ENCODE results near the gene MOB4.

MOB4 gene

GRCh38 chr2:197497326-197497725 lies 18.5 kb upstream of the MOB4 start:
- peaks cover 94% of the 10 kb centered on the region for H3K79me2 ChIP-seq (ENCODE audit: insufficient read depth, low read depth)
- H2AFZ ChIP-seq (ENCODE audit: low read depth): no peak overlapping the region
- no peak for TF ChIP-seq CTCF (conservative IDR thresholded peaks at IDR 0.05; ENCODE audit: low read depth, low read length)
- H3K27ac ChIP-seq: no peak overlapping the region; the same call in 1 of the 2 replicates
- peak overlapping the region; percentile 92; the same call in 1 of the 2 replicates for H3K9ac ChIP-seq
- peaks cover 52% of the 10 kb centered on the region for H4K20me1 ChIP-seq (ENCODE audit: insufficient read depth)
- H3K4me3 ChIP-seq (IDR thresholded peaks at IDR 0.05; ENCODE audit: insufficient read depth, low read depth, low read length): peak overlapping the region; percentile 21
- H3K4me2 ChIP-seq: peak overlapping the region; percentile 83
- H3K36me3 ChIP-seq (ENCODE audit: insufficient read depth): peaks cover 56% of the 10 kb centered on the region
- H3K27me3 ChIP-seq (ENCODE audit: insufficient read depth, low read depth): no peaks in the 10 kb centered on the region
- H3K4me1 ChIP-seq (ENCODE audit: low read depth, poor library complexity, severe bottlenecking): peaks cover 62% of the 10 kb centered on the region

GRCh38 chr2:197498235-197498936 lies 17.5 kb upstream of the MOB4 start:
- Histone ChIP-seq H3K36me3 (ENCODE audit: insufficient read depth) (peaks cover 52% of the 10 kb centered on the region), H3K4me2 (peak overlapping the region; percentile 83), H3K4me1 (ENCODE audit: low read depth, poor library complexity, severe bottlenecking) (peaks cover 66% of the 10 kb centered on the region), H3K4me3 (IDR thresholded peaks at IDR 0.05; ENCODE audit: insufficient read depth, low read depth, low read length) (peak overlapping the region; percentile 21), H3K27ac (peak overlapping the region; percentile 74), H2AFZ (ENCODE audit: low read depth) (no peak overlapping the region), H3K79me2 (ENCODE audit: insufficient read depth, low read depth) (peaks cover 94% of the 10 kb centered on the region), H4K20me1 (ENCODE audit: insufficient read depth) (peaks cover 56% of the 10 kb centered on the region), H3K27me3 (ENCODE audit: insufficient read depth, low read depth) (no peaks in the 10 kb centered on the region), H3K9ac (peak overlapping the region; percentile 92)
- no peak for TF ChIP-seq CTCF (conservative IDR thresholded peaks at IDR 0.05; ENCODE audit: low read depth, low read length)

- Histone ChIP-seq H3K4me3 (IDR thresholded peaks at IDR 0.05; ENCODE audit: insufficient read depth, low read depth, low read length) (no peak overlapping the region), H3K9ac (peak overlapping the region; percentile 92), H3K79me2 (ENCODE audit: insufficient read depth, low read depth) (peaks cover 94% of the 10 kb centered on the region), H3K27me3 (ENCODE audit: insufficient read depth, low read depth) (no peaks in the 10 kb centered on the region), H3K36me3 (ENCODE audit: insufficient read depth) (peaks cover 49% of the 10 kb centered on the region), H3K4me2 (peak overlapping the region; percentile 83), H3K27ac (peak overlapping the region; percentile 74), H2AFZ (ENCODE audit: low read depth) (peak overlapping the region; percentile 29; the same call in 1 of the 2 replicates), H3K4me1 (ENCODE audit: low read depth, poor library complexity, severe bottlenecking) (peaks cover 64% of the 10 kb centered on the region), H4K20me1 (ENCODE audit: insufficient read depth) (peaks cover 51% of the 10 kb centered on the region)
- no peak for TF ChIP-seq CTCF (conservative IDR thresholded peaks at IDR 0.05; ENCODE audit: low read depth, low read length)
Measured at GRCh38 chr2:197498937-197499593, 16.8 kb upstream of the MOB4 start.

GRCh38 chr2:197499594-197500502 lies 16.0 kb upstream of the MOB4 start, which contains the start of the genes HSPD1 and HSPE1:
Gene HSPD1 (minus strand): TSS chr2:197499840. CDS start chr2:197498848, 992 bp downstream.
Gene HSPE1 (plus strand): TSS chr2:197500379. CDS start chr2:197500437, 58 bp downstream.
- H3K9ac ChIP-seq: peak within 1 kb of the TSS; percentile 92
- H2AFZ ChIP-seq (ENCODE audit: low read depth): peak within 1 kb of the TSS; percentile 29; the same call in 1 of the 2 replicates
- H3K4me1 ChIP-seq (ENCODE audit: low read depth, poor library complexity, severe bottlenecking): peaks cover 56% of the 10 kb centered on the region
- peak within 1 kb of the TSS; percentile 99 for H3K4me2 ChIP-seq
- H4K20me1 ChIP-seq (ENCODE audit: insufficient read depth): peaks cover 43% of the 10 kb centered on the region
- H3K27ac ChIP-seq: peak within 1 kb of the TSS; percentile 89
- peaks cover 42% of the 10 kb centered on the region; the same call in 1 of the 2 replicates for H3K36me3 ChIP-seq (ENCODE audit: insufficient read depth)
- peak within 1 kb of the TSS; percentile 75 for H3K4me3 ChIP-seq (IDR thresholded peaks at IDR 0.05; ENCODE audit: insufficient read depth, low read depth, low read length)
- H3K79me2 ChIP-seq (ENCODE audit: insufficient read depth, low read depth): peaks cover 93% of the 10 kb centered on the region
- H3K27me3 ChIP-seq (ENCODE audit: insufficient read depth, low read depth): no peaks in the 10 kb centered on the region
- no peak for TF ChIP-seq CTCF (conservative IDR thresholded peaks at IDR 0.05; ENCODE audit: low read depth, low read length)
